Common myeloid progenitor, CD34-positive (primary cell): Measurements from ENCODE around the gene C22orf42.
A peak's percentile ranks its signal among the peaks of the same experiment; 100 is the strongest.
"Not testable (repeated sequence)": the region's sequence is repeated elsewhere in the genome, so short reads cannot be mapped to it uniquely, and the experiment has no call there.

Experiments
- CTCF ChIA-PET: fragments of 350-600 bp; sonication (Branson Sonifier 250); formaldehyde crosslinking; loops from one replicate; lab custom pipeline; 2021; ENCODE audit warnings: antibody characterized with exemption; lab: Charles Lee
- POLR2A ChIA-PET: fragments of 350-600 bp; sonication (Branson Sonifier 250); formaldehyde crosslinking; loops from one replicate; lab custom pipeline; 2021; ENCODE audit warnings: antibody characterized with exemption; lab: Charles Lee
- DNase-seq, 3 donors: peaks; one replicate each; pipeline versions ENCODE4 v3.0.0 to v3.0.0-alpha.2; 2013
- H3K27ac ChIP-seq, 2 experiments: 1 replicate in 1 of 2; 2 replicates in 1 of 2; pipeline ENCODE4 v1.7.0; 2013; ENCODE audit warnings: inconsistent platforms in 2 of 2, low read length in 2 of 2, mild to moderate bottlenecking in 2 of 2, low read depth in 1 of 2, moderate library complexity in 1 of 2; ENCODE audit not compliant: severe bottlenecking in 2 of 2, insufficient read depth in 1 of 2, poor library complexity in 1 of 2
- H3K27me3 ChIP-seq, 5 experiments: replicated peaks in 2 of 5; 1 replicate in 3 of 5; 2 replicates in 2 of 5; pipeline versions ENCODE4 v1.6.1 to v1.7.0; 2013; ENCODE audit warnings: low read length in 4 of 5, mild to moderate bottlenecking in 2 of 5, moderate library complexity in 2 of 5, inconsistent platforms in 1 of 5; ENCODE audit not compliant: insufficient read depth in 5 of 5, control insufficient read depth in 4 of 5
- H3K36me3 ChIP-seq, 4 experiments: 1 replicate in 2 of 4; 2 replicates in 2 of 4; pipeline versions ENCODE4 v1.6.1 to v1.7.0; 2013; ENCODE audit warnings: low read length in 3 of 4, control low read depth in 1 of 4, mild to moderate bottlenecking in 1 of 4; ENCODE audit not compliant: control insufficient read depth in 4 of 4, insufficient read depth in 4 of 4
- H3K4me1 ChIP-seq, 4 experiments: 1 replicate in 3 of 4; 2 replicates in 1 of 4; pipeline versions ENCODE4 v1.6.1 to v1.7.1; 2013; ENCODE audit warnings: low read length in 3 of 4, mild to moderate bottlenecking in 3 of 4, control low read depth in 1 of 4, inconsistent platforms in 1 of 4, moderate library complexity in 1 of 4; ENCODE audit not compliant: control insufficient read depth in 4 of 4, insufficient read depth in 4 of 4; ENCODE audit errors: control extremely low read depth in 1 of 4
- H3K4me3 ChIP-seq, 7 experiments: 1 replicate in 4 of 7; 2 replicates in 3 of 7; pipeline versions ENCODE4 v1.5.1 to v1.7.0; 2013; ENCODE audit warnings: mild to moderate bottlenecking in 7 of 7, low read length in 6 of 7, moderate library complexity in 6 of 7, inconsistent platforms in 2 of 7, low read depth in 2 of 7, control low read depth in 1 of 7; ENCODE audit not compliant: insufficient read depth in 4 of 7, control insufficient read depth in 1 of 7; ENCODE audit errors: extremely low read depth in 1 of 7
- H3K9me3 ChIP-seq, 5 experiments: 1 replicate in 4 of 5; 2 replicates in 1 of 5; pipeline versions ENCODE4 v1.6.1 to v1.7.1; 2013; ENCODE audit warnings: low read length in 4 of 5, mild to moderate bottlenecking in 2 of 5, inconsistent platforms in 1 of 5, low read depth in 1 of 5, moderate library complexity in 1 of 5; ENCODE audit not compliant: control insufficient read depth in 4 of 5, insufficient read depth in 2 of 5; ENCODE audit errors: control extremely low read depth in 1 of 5
- WGBS: methylation state at CpG from one replicate; pipeline ENCODE4 v1.1.5; 2013; ENCODE audit not compliant: insufficient coverage; 5-methylcytosine and 5-hydroxymethylcytosine counted together

Gene C22orf42

GRCh38 chr22:32164075-32164860 lies 5.2 kb upstream of the C22orf42 start:
- ChIA-PET POLR2A (no interaction called here), CTCF (no interaction called here)
- H3K9me3 ChIP-seq = no peaks in the 10 kb centered on the region
- WGBS = 89% methylated on average over 5 of the region's 6 CpGs
- no peaks in the 10 kb centered on the region for H3K27me3 ChIP-seq
- H3K4me3 ChIP-seq = no peak overlapping the region
- no peak overlapping the region for H3K27ac ChIP-seq
- peaks cover 0 to 5% (median 0%) of the 10 kb centered on the region in 4 experiments for H3K4me1 ChIP-seq
- H3K36me3 ChIP-seq = no peaks in the 10 kb centered on the region
- peak in 2 of 3 donors; percentile 17 to 34 for DNase-seq

GRCh38 chr22:32160411-32160810 lies 1.3 kb upstream of the C22orf42 start:
- H3K4me1 ChIP-seq, H3K36me3 ChIP-seq, H3K27ac ChIP-seq, H3K4me3 ChIP-seq, CTCF ChIA-PET, POLR2A ChIA-PET, DNase-seq, H3K9me3 ChIP-seq, H3K27me3 ChIP-seq: not testable (repeated sequence)
- WGBS = 93% methylated on average over 3 of the region's 5 CpGs

DNA sequence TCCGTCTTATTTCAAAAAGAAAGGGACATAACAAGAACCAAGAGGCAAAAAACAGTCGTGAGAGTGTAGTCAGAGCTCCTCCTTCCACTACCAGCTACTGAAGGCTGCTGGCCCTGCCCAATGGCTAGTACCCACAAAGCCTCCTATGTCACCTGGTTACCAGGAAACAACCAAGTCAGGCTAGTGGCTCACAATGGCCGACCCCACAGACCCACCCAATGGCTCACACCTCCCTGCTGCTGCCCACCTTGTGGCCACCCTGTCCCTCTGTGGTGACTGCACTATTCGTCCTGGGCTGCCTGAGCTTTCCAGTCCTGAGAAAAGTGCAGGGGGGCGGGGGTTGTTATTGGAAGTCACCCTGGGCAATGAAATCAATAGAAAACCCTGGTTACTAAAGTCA lies 1.5 kb downstream of the C22orf42 start:
- H3K4me1 ChIP-seq, POLR2A ChIA-PET, CTCF ChIA-PET, H3K27ac ChIP-seq, DNase-seq, H3K27me3 ChIP-seq, H3K4me3 ChIP-seq, H3K36me3 ChIP-seq, H3K9me3 ChIP-seq: not testable (repeated sequence)
- no CpG with 5 or more reads among the region's 5 CpGs for WGBS

GRCh38 chr22:32154727-32155126 lies 4.4 kb downstream of the C22orf42 start:
- H3K27ac ChIP-seq, POLR2A ChIA-PET, H3K27me3 ChIP-seq, H3K36me3 ChIP-seq, H3K4me3 ChIP-seq, H3K9me3 ChIP-seq, DNase-seq: not testable (repeated sequence)
- CTCF ChIA-PET = interaction anchor here (0.9 kb wide), 1 partner anchor 47 kb away, joined by 3 read pairs; no protein-coding TSS in a partner anchor
- WGBS = 92% methylated on average over 3 of the region's 4 CpGs
- H3K4me1 ChIP-seq = peaks cover 0 to 13% (median 0%) of the 10 kb centered on the region in 4 experiments

GRCh38 chr22:32151641-32152040 lies 7.5 kb downstream of the C22orf42 start:
- DNase-seq, CTCF ChIA-PET, H3K36me3 ChIP-seq, H3K27me3 ChIP-seq, H3K27ac ChIP-seq, H3K4me3 ChIP-seq, H3K9me3 ChIP-seq, POLR2A ChIA-PET: not testable (repeated sequence)
- peaks cover 0 to 13% (median 0%) of the 10 kb centered on the region in 4 experiments for H3K4me1 ChIP-seq
- 66% methylated on average over 5 of the region's 6 CpGs for WGBS

DNA sequence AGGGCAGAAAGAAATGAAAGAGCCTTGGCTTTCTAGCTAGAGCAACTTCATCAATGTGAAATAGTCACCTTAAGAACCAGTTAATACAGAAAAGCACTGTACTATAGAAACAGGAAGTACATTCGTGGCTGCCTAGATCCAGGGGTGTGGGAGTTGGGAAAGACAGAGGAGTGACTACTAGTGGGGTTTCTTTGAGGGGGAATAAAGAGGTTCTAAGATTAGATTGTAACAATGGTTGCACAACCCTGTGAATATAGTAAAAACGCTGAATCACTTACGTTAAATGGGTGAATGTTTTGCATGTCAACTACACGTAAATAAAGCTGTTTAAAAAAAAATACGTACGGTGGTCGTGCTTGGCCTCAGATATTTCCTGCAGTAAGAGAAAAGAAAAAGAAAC lies 8.5 kb downstream of the C22orf42 start:
- WGBS = 61% methylated on average over 6 of the region's 7 CpGs
- DNase-seq, H3K4me3 ChIP-seq, H3K27ac ChIP-seq, H3K9me3 ChIP-seq, CTCF ChIA-PET, H3K36me3 ChIP-seq, H3K27me3 ChIP-seq, POLR2A ChIA-PET: not testable (repeated sequence)
- peaks cover 0 to 13% (median 0%) of the 10 kb centered on the region in 4 experiments for H3K4me1 ChIP-seq

- H3K27me3 ChIP-seq, H3K9me3 ChIP-seq, H3K27ac ChIP-seq, DNase-seq, H3K4me3 ChIP-seq, POLR2A ChIA-PET, CTCF ChIA-PET, H3K36me3 ChIP-seq: not testable (repeated sequence)
- 76% methylated on average over 3 of the region's 4 CpGs for WGBS
- peaks cover 0 to 31% (median 10%) of the 10 kb centered on the region in 4 experiments for H3K4me1 ChIP-seq
Measured at GRCh38 chr22:32148372-32148771, 10.7 kb downstream of the C22orf42 start.
